ENCODE results near the gene ATXN2. TPM values are rescaled to one million over a fixed set of nuclear protein-coding genes. Genes with fewer than 3 reads are reported as not detected.

Gene ATXN2
- total and polyA plus RNA-seq, 9 of the 15 experiments (the other 6 are each of a cell fraction or from before 2014, with no cell fraction given), result 16.8 to 67.8 (median 29.3) TPM

GRCh38 chr12:111578276-111578970 is 20.7 kb downstream of the ATXN2 start (continued):
- no peak for TF ChIP-seq FOXK1 (CRISPR knock-in tag; IDR thresholded peaks at IDR 0.05; ENCODE audit: borderline replicate concordance)
- no peak for TF ChIP-seq RBM14 (IDR thresholded peaks at IDR 0.05; ENCODE audit: borderline replicate concordance, insufficient read depth, low read depth, low read length)
- peak; percentile 28 for TF ChIP-seq FOS (IDR thresholded peaks at IDR 0.05; ENCODE audit: extremely low read depth, insufficient read length)
- TF ChIP-seq TCF3 (CRISPR knock-in tag; IDR thresholded peaks at IDR 0.05), result peak; percentile 82
- no peak for TF ChIP-seq ZBTB33 (CRISPR knock-in tag; IDR thresholded peaks at IDR 0.05)
- TF ChIP-seq, protein P1, sequence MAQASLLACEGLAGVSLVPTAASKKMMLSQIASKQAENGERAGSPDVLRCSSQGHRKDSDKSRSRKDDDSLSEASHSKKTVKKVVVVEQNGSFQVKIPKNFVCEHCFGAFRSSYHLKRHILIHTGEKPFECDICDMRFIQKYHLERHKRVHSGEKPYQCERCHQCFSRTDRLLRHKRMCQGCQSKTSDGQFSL (CRISPR knock-in tag; IDR thresholded peaks at IDR 0.05), result no peak
- TF ChIP-seq, protein P1 (tag; IDR thresholded peaks at IDR 0.05), result no peak
- TF ChIP-seq BRF1 (IDR thresholded peaks at IDR 0.05; ENCODE audit: borderline replicate concordance, extremely low read depth, insufficient read length), result no peak
- peak; percentile 57; the same call in 1 of the 2 replicates for TF ChIP-seq MAFF (IDR thresholded peaks at IDR 0.05; ENCODE audit: low read length)
- TF ChIP-seq, protein P2, sequence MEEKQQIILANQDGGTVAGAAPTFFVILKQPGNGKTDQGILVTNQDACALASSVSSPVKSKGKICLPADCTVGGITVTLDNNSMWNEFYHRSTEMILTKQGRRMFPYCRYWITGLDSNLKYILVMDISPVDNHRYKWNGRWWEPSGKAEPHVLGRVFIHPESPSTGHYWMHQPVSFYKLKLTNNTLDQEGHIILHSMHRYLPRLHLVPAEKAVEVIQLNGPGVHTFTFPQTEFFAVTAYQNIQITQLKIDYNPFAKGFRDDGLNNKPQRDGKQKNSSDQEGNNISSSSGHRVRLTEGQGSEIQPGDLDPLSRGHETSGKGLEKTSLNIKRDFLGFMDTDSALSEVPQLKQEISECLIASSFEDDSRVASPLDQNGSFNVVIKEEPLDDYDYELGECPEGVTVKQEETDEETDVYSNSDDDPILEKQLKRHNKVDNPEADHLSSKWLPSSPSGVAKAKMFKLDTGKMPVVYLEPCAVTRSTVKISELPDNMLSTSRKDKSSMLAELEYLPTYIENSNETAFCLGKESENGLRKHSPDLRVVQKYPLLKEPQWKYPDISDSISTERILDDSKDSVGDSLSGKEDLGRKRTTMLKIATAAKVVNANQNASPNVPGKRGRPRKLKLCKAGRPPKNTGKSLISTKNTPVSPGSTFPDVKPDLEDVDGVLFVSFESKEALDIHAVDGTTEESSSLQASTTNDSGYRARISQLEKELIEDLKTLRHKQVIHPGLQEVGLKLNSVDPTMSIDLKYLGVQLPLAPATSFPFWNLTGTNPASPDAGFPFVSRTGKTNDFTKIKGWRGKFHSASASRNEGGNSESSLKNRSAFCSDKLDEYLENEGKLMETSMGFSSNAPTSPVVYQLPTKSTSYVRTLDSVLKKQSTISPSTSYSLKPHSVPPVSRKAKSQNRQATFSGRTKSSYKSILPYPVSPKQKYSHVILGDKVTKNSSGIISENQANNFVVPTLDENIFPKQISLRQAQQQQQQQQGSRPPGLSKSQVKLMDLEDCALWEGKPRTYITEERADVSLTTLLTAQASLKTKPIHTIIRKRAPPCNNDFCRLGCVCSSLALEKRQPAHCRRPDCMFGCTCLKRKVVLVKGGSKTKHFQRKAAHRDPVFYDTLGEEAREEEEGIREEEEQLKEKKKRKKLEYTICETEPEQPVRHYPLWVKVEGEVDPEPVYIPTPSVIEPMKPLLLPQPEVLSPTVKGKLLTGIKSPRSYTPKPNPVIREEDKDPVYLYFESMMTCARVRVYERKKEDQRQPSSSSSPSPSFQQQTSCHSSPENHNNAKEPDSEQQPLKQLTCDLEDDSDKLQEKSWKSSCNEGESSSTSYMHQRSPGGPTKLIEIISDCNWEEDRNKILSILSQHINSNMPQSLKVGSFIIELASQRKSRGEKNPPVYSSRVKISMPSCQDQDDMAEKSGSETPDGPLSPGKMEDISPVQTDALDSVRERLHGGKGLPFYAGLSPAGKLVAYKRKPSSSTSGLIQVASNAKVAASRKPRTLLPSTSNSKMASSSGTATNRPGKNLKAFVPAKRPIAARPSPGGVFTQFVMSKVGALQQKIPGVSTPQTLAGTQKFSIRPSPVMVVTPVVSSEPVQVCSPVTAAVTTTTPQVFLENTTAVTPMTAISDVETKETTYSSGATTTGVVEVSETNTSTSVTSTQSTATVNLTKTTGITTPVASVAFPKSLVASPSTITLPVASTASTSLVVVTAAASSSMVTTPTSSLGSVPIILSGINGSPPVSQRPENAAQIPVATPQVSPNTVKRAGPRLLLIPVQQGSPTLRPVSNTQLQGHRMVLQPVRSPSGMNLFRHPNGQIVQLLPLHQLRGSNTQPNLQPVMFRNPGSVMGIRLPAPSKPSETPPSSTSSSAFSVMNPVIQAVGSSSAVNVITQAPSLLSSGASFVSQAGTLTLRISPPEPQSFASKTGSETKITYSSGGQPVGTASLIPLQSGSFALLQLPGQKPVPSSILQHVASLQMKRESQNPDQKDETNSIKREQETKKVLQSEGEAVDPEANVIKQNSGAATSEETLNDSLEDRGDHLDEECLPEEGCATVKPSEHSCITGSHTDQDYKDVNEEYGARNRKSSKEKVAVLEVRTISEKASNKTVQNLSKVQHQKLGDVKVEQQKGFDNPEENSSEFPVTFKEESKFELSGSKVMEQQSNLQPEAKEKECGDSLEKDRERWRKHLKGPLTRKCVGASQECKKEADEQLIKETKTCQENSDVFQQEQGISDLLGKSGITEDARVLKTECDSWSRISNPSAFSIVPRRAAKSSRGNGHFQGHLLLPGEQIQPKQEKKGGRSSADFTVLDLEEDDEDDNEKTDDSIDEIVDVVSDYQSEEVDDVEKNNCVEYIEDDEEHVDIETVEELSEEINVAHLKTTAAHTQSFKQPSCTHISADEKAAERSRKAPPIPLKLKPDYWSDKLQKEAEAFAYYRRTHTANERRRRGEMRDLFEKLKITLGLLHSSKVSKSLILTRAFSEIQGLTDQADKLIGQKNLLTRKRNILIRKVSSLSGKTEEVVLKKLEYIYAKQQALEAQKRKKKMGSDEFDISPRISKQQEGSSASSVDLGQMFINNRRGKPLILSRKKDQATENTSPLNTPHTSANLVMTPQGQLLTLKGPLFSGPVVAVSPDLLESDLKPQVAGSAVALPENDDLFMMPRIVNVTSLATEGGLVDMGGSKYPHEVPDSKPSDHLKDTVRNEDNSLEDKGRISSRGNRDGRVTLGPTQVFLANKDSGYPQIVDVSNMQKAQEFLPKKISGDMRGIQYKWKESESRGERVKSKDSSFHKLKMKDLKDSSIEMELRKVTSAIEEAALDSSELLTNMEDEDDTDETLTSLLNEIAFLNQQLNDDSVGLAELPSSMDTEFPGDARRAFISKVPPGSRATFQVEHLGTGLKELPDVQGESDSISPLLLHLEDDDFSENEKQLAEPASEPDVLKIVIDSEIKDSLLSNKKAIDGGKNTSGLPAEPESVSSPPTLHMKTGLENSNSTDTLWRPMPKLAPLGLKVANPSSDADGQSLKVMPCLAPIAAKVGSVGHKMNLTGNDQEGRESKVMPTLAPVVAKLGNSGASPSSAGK (IDR thresholded peaks at IDR 0.05), result no peak
- TF ChIP-seq E2F1 (CRISPR knock-in tag; IDR thresholded peaks at IDR 0.05), result no peak

Data from K562 (cell line).